ENCODE results near the gene DELE1. TPM values are rescaled to one million over a fixed set of nuclear protein-coding genes. Genes with fewer than 3 reads are reported as not detected.

Gene DELE1
- total RNA-seq, 1 donor from 2014 or later: 50.6 TPM

- TF ChIP-seq CTCF (conservative IDR thresholded peaks at IDR 0.05; ENCODE audit: low read depth, low read length): no peak
- DNase-seq (ENCODE audit: low read depth): no peak
- no peak overlapping the region for H3K4me3 ChIP-seq (ENCODE audit: low read depth, low read length)
Measured at GRCh38 chr5:141973871-141974595, 50.4 kb downstream of the DELE1 start.

- no peak for DNase-seq (ENCODE audit: low read depth)
- TF ChIP-seq CTCF (conservative IDR thresholded peaks at IDR 0.05; ENCODE audit: low read depth, low read length): no peak
- H3K4me3 ChIP-seq (ENCODE audit: low read depth, low read length): no peak overlapping the region
Measured at GRCh38 chr5:141976176-141976575, 52.5 kb downstream of the DELE1 start.

- H3K4me3 ChIP-seq (ENCODE audit: low read depth, low read length): no peak overlapping the region
- no peak for TF ChIP-seq CTCF (conservative IDR thresholded peaks at IDR 0.05; ENCODE audit: low read depth, low read length)
- no peak for DNase-seq (ENCODE audit: low read depth)
Measured at GRCh38 chr5:141978389-141978788, 54.7 kb downstream of the DELE1 start.

- no peak for TF ChIP-seq CTCF (conservative IDR thresholded peaks at IDR 0.05; ENCODE audit: low read depth, low read length)
- no peak overlapping the region for H3K4me3 ChIP-seq (ENCODE audit: low read depth, low read length)
Measured at GRCh38 chr5:141982626-141983025, 59.0 kb downstream of the DELE1 start.

GRCh38 chr5:141986072-141986471, 62.4 kb downstream of the DELE1 start:
- no peak for DNase-seq (ENCODE audit: low read depth)
- no peak for TF ChIP-seq CTCF (conservative IDR thresholded peaks at IDR 0.05; ENCODE audit: low read depth, low read length)
- H3K4me3 ChIP-seq (ENCODE audit: low read depth, low read length): no peak overlapping the region

More at GRCh38 chr5:141982626-141983025, 59.0 kb downstream of the DELE1 start:
- no peak for DNase-seq (ENCODE audit: low read depth)

GRCh38 chr5:141989720-141990119, 66.0 kb downstream of the DELE1 start:
- TF ChIP-seq CTCF (conservative IDR thresholded peaks at IDR 0.05; ENCODE audit: low read depth, low read length): no peak
- no peak for DNase-seq (ENCODE audit: low read depth)
- no peak overlapping the region for H3K4me3 ChIP-seq (ENCODE audit: low read depth, low read length)

Other genes with a start within 250 kb of the DELE1 start
- 7.1 and 11.3 TPM in 2 replicates for gene ARAP3, start 241.6 kb upstream of the DELE1 start, total RNA-seq
- gene PCDH1, start 45.5 kb upstream of the DELE1 start, total RNA-seq: 9.6 and 17.4 TPM in 2 replicates
- under 0.01 TPM in 2 replicates for gene PCDH12, start 34.3 kb downstream of the DELE1 start, total RNA-seq
- 50.9 and 58.4 TPM in 2 replicates for gene RNF14, start 45.2 kb downstream of the DELE1 start, total RNA-seq
- 50.7 and 79.1 TPM in 2 replicates for gene GNPDA1, start 89.2 kb downstream of the DELE1 start, total RNA-seq
- gene NDFIP1, start 184.9 kb downstream of the DELE1 start, total RNA-seq: 55.8 and 57.0 TPM in 2 replicates

Measured in epithelial cell of proximal tubule (primary cell).